NCI-H128 (cell line): ENCODE data around the gene TBRG1.

Experiments used
- DNase-seq: peaks from one replicate; lab custom pipeline; 2025; ENCODE audit not compliant: unreplicated experiment; lab: John Stamatoyannopoulos, UW

The TBRG1 gene

DNA sequence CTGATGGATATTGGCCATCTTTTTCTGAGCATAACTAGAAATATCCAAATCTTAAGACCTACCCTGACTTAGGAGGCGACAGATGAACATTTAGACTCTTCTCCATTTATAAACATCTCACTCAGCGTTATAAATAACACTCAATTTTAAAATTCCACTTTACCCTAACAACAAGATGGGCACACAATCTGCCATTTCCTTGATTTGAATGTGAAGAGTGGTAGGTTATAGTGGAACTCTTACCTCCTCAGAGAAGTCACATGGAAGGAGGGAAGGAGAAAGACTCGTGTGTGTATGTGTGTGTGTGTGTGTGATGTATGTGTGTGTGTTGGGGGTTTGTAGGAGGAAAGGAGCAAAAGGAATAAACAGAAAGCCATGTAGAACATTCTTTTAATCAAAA, 35.8 kb downstream of the TBRG1 start:
- DNase-seq: no peak

DNA sequence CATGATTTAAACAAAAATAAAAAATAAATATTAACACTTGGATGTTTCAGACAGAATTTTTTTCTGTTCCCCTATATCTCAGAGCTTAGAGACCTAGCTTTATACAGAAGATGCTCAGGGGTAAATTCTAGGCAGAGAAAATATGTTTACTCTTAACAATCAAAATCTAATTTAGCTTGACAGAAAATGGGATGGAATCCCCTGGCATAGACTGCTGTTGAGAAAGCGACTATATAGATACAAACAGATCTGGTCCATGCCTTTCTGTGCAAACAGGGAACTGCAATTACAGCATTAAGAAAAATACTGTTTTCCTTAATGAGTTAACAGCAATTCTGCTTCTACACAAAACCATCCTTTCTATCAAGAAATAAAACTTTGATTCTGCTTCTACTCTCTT, 36.3 kb downstream of the TBRG1 start:
- DNase-seq: no peak

DNA sequence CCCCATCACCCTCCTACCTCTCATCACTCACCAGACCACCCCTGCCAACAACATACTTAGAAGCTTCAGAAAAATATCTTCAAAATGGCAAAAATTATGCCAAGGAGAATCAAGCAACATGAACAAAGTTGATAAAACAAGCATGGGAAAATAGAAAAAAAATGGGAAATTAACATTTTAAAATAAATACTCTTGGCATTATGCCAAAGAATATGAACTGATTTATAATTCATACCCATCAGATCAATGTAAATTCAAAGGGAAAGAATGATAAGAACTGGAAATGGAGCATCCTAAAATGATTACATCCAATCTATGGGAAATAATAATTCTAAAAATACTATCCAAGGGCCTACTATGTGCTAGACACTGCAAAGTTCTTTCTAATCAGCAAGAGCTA, 38.9 kb downstream of the TBRG1 start:
- no peak for DNase-seq

DNA sequence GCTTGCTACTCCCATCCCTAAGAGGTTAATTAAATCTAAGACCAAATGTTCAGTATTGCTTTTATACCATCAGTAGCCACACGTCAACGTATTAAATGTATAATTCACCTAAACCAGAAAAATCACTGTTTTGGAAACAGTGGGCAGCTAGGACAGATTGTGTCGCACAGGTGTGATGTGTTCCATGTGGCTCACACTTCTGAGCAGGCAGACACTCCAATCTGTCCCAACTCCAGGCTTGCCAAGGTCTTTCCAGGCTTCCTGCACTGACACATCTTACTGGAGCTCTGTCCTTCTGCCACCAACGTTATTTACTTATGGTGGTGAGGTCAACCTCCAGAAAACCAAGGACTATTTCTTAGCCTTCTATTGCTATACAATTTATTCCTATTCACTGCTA, 39.4 kb downstream of the TBRG1 start:
- no peak for DNase-seq

DNA sequence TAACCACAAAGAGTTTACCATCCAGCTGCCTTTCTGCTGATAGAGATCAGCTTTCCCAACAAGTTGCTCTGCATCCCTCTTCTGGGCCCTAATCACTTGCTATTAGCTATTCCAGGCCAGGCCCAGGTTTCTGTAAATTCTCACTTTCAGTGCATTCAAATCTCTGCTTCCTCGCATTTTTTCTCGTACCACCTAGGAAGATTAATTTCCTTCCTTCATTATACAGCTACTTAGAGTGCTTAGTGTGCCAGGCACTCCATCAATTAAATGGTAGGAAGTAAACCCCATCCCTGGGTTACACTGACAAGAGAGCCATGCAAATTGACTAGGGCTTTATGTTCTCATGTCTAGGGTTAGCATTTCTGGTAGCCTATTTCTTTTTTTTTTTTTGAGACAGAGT, 41.2 kb downstream of the TBRG1 start:
- DNase-seq: no peak

DNA sequence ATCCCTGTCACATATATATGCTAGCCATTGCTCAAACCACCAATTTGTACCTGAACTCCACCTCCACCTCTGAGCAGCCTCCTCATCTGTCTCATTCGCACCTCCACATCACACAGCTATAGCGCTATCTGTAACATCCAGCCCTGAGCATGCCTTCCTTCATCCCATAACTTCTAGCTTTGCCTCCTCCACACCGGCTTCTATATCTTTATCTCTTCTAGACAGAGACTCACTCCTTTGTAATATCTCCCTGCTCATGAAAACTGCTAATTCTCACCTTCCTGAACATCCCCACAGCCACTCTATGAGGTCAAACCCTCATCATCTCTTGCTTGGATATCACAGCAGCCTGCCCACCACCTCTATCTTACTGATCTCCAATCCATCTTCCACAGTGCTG, 44.9 kb downstream of the TBRG1 start:
- no peak for DNase-seq

DNA sequence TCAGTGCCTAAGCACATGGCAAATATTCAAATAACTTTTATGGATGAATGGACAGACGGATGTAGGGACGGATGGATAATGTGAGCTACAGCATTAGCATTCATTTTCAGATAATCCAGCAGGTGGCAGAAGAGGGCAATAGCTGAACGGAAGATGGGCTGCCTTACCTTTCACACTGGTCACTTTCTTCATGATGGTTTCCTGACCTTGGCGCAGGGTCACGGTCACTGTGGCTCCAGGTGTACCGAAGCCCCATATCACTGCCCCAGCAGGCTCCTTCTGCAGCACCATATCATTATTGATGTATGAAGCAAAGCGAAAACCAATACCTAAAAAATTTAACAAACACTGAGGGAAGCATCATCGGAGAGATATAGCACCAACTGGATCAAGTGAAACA, 46.5 kb downstream of the TBRG1 start:
- no peak for DNase-seq

DNA sequence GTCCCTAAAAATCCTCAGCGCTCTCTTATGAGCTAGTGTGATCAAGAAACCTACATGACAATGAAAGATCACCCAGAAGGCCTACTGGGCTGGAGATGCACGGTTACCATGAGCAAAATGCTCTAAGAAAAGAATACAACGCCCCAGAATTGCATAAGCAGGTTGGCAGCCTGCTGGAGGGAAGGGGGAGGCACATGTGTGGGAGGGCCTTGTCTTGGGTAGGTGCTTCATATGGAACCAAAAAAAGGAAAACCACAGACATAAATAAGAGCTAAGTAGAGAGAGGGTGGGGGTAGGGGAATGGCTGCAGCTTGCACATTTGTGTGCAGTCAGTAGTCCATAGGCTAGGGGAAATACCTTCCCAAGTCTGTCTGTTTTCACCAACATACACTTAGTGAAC, 48.1 kb downstream of the TBRG1 start:
- DNase-seq: no peak

DNA sequence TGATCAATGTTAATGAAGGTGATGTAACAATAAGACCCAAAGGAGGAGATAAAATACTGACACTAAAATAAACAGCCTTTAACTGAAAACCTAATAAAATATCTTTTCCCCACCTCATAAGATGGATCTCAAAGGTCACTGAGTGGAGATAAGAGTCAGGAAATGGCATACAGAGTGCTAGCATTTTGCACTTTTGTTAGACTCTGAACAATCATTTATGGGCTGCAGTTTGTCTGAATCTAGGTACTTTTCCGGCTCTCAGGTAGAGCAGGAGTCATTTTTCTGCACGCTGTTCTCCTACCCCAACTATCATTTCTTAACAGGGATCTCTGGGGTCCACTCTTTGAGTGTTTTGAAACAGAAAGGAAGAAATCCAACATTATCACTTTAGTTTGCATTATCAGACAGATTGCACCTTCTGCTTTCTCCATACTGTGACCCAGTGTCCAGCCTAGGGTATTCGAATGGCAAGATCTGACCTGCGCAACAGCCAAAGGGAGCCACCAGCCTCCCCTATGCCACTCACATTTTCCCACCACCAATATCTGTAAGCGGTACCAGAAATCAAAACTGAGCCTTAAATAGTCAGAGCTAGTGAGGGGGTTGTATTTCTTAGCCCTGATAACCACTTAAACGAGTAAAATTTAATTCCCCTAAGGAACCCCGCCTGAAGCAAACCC, 50.0 kb downstream of the TBRG1 start:
- DNase-seq: no peak

DNA sequence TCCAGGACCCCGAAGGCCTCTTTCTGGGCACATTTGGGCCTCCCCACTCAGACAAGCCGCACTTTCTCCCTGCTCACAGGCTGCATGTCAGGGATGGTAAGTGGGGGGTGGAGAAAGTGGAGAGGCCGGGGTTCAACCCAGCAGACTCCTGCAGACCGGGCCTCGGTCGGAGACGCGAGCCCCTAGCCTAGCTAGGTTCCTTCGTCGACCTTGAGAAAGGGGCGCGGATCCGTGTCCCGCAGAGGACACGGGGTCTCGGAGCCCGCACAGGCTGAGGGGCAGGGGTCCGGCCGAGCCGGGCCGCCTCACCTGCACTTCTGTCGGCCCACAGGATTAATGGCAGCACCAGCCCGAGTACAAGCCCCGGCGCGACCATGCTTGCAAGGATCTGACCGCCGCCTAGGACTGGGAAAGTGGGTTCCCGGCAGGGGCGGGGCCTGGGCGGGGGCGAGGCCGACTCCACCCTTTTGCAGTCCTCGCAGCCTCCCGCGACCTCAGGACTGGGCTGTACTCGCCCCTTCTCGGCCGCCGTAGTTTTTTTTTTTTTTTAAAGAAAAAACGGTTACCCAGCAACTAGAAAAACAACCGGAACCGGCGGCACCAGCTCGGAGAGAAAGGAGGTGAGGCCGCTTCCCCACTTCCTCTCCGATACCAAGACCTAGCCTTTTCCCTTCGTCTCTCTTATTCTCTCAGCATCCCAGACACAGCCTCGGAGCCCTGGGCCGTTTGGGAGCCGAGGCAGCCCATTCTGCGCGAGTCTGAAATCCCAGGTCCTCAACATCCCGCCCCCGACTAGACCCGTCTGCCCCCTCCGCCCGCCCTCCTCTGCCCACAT, 50.9 kb downstream of the TBRG1 start, which contains the start of the genes SIAE and SPA17:
Gene SIAE (minus strand): TSS at position 407 of the 835 bp plus-strand sequence. CDS start 31 bp downstream, at position 376.
Gene SPA17 (plus strand): TSS at position 572 of the 835 bp plus-strand sequence. CDS start 1,361 bp downstream, outside the sequence.
- peak; percentile 57 for DNase-seq

DNA sequence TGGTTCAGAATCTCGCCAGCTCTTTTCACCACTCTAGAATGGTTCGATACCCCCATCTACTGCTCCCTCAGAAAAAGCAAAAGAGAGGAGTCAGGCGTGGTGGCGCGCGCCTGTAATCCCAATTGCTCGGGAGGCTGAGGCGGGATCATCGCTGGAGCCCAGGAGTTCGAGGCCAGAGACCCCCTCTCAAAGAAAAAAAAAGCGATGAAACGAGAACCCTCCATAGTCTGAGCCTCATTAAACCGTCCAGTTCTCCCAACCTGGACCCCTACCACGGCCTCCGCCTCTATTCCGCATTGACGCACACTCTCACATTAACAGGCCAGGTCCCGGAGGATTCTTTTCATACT, 51.5 kb downstream of the TBRG1 start:
- DNase-seq: no peak

DNA sequence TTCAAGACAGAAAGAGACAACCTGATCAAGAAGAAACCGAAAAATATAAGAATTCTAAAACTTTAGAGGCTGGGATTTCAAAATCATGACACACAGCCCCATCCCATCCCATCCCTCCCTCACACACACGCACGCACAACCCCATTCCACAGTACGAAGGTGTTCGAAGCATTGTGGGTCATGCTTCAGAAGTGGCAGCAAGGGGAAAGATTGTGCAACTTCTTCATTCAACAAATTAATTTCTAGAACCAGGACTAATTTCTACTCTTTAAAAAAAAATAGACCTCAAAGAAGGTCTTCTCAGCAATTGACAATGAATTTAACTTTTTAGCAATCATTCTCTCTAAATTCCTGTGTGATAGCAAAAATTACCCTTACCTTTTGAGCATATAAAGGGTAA, 51.9 kb downstream of the TBRG1 start:
- no peak for DNase-seq

DNA sequence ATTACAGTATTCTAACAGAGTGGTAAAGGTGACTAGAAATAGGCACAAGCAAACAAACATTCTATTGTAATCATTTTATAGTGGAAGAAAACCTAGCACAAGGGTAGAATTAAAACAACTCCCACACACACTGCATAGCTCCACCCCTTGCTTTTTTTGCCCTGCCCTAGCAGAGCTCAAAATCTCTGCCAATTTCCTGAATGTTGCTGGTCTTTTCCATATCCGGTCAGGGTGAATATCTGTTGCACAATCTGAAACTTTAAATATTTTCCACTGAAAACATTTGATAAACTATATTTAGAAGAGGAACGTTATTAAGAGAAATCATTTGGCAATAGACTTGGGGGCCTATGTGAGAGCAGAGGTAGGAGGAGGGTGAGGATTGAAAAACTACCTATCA, 53.7 kb downstream of the TBRG1 start:
- DNase-seq: no peak

DNA sequence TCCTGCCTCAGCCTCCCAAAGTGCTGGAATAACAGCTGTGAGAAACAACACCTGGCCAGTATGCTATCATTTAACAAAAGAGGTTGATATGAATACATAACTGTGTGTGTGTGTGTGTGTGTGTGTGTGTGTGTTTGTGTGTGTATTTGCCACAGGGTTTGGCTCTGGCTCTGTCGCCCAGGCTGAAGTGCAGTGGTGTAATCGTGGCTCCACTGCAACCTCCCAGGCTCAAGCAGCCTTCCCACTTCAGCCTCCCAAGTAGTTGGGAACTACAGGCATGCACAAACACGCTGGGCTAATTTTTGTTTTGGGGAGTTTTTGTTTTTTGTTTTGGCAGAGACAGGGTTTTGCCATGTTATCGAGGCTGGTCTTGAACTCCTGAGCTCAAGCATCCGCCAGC, 55.8 kb downstream of the TBRG1 start:
- no peak for DNase-seq

DNA sequence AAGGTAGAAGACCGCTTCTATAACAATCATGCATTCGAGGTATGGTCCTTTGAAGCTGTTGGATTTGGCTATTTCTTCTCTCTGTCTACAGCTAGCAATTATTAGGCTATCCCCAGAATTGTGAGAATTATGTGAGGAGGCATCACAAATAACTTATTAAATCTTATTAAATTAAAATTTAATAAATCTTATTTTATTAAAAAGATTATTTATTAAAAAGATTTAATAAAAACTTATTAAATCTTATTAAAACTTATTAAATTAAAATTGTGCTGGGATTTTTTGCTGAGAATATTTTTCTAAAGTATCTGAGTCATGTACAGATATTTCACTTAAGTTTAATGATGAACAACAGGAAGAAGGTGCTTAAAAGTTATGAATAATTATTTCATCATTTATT, 58.8 kb downstream of the TBRG1 start:
- DNase-seq: no peak

DNA sequence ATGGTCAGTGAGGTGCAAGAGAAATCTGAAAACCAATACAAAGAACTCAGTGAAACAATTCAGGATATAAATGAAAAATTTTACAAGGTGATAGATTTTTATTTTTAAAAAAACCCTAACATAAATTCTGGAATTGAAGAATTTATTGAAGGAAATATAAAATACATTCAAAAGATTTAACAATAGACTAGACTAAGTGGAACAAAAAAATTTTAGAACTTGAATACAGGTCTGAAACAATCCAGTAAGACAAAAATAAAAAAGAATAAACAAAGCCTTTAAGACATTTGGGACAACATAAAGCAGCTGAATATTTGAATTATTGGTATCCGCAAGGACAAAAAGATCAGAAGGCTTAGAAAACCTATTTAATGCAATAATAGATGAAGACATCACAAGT, 59.8 kb downstream of the TBRG1 start:
- DNase-seq: no peak
